Neural cell (in vitro differentiated cells): ENCODE data around the gene SLC35A5. TPM values are rescaled to one million over a fixed set of nuclear protein-coding genes. Genes with fewer than 3 reads are reported as not detected.

ENCODE experiments used
- H2AFZ ChIP-seq: fragments of 200-600, 300-800 bp; sonication (generic), shearing (Covaris generic); 2 replicates; pipeline ENCODE4 v1.6.0; 2014; ENCODE audit warnings: low read depth, mild to moderate bottlenecking, antibody characterized with exemption, low read length, moderate library complexity
- H3F3A ChIP-seq: fragments of 200-600 bp; shearing (Covaris generic); 2 replicates; pipeline ENCODE4 v1.6.1; 2016; ENCODE audit warnings: mild to moderate bottlenecking, moderate library complexity, mixed read lengths, antibody characterized with exemption, low read length; ENCODE audit not compliant: insufficient read depth, poor library complexity, severe bottlenecking
- H3K27ac ChIP-seq: fragments of 200-600, 300-800 bp; sonication (generic), shearing (Covaris generic); 2 replicates; pipeline ENCODE4 v1.5.1; 2014; ENCODE audit warnings: mild to moderate bottlenecking, low read length, moderate library complexity
- H3K27me3 ChIP-seq: fragments of 300-800, 200-600 bp; sonication (generic), shearing (Covaris generic); 2 replicates; pipeline ENCODE4 v1.6.0; 2014; ENCODE audit warnings: mild to moderate bottlenecking, low read depth, low read length, moderate library complexity; ENCODE audit not compliant: insufficient read depth
- H3K36me3 ChIP-seq: fragments of 300-800, 200-600 bp; sonication (generic), shearing (Covaris generic); 2 replicates; pipeline ENCODE4 v1.5.1; 2014; ENCODE audit warnings: mild to moderate bottlenecking, antibody characterized with exemption, low read length, moderate library complexity; ENCODE audit not compliant: insufficient read depth
- H3K4me2 ChIP-seq: fragments of 300-800, 200-600 bp; sonication (generic), shearing (Covaris generic); 2 replicates; pipeline ENCODE4 v1.6.0; 2014; ENCODE audit warnings: mild to moderate bottlenecking, low read length
- H3K4me3 ChIP-seq: fragments of 300-800, 200-600 bp; sonication (generic), shearing (Covaris generic); 2 replicates; pipeline ENCODE4 v1.5.1; 2014; ENCODE audit warnings: mild to moderate bottlenecking, low read length, moderate library complexity
- H3K79me2 ChIP-seq: fragments of 200-600 bp; shearing (Covaris generic); replicated peaks from 2 replicates; pipeline ENCODE4 v1.6.0; 2014; ENCODE audit warnings: mild to moderate bottlenecking, low read length, moderate library complexity; ENCODE audit not compliant: insufficient read depth
- H3K9ac ChIP-seq: fragments of 300-800, 200-600 bp; sonication (generic), shearing (Covaris generic); 2 replicates; pipeline ENCODE4 v1.6.1; 2016; ENCODE audit warnings: mild to moderate bottlenecking, low read length, mixed read lengths
- H3K9me2 ChIP-seq: fragments of 200-600 bp; shearing (Covaris generic); 2 replicates; pipeline ENCODE4 v1.6.1; 2016; ENCODE audit warnings: mild to moderate bottlenecking, low read length, mixed read lengths; ENCODE audit not compliant: insufficient read depth
- H3K9me3 ChIP-seq: fragments of 200-600, 300-800 bp; sonication (generic), shearing (Covaris generic); 2 replicates; pipeline ENCODE4 v1.6.1; 2016; ENCODE audit warnings: mild to moderate bottlenecking, mixed run types, low read length, moderate library complexity, mixed read lengths
- H4K20me1 ChIP-seq: fragments of 200-600 bp; shearing (Covaris generic); 2 replicates; pipeline ENCODE4 v1.6.1; 2016; ENCODE audit warnings: mild to moderate bottlenecking, mixed run types; ENCODE audit not compliant: insufficient read depth
- CTCF ChIP-seq: fragments of 450-650 bp; IDR thresholded peaks from 2 replicates; pipeline ENCODE4 v1.5.1; 2014; ENCODE audit warnings: antibody characterized with exemption, mild to moderate bottlenecking, moderate library complexity; ENCODE audit not compliant: poor library complexity, severe bottlenecking
- EP300 ChIP-seq: fragments of 450-650 bp; conservative IDR thresholded peaks from 2 replicates; pipeline ENCODE4 v1.6.1; 2014; ENCODE audit warnings: antibody characterized with exemption, mild to moderate bottlenecking, moderate library complexity; ENCODE audit not compliant: poor library complexity, severe bottlenecking
- EZH2 ChIP-seq: fragments of 200-600, 300-800 bp; shearing (Covaris generic), sonication (generic); IDR thresholded peaks from 2 replicates; pipeline ENCODE4 v1.6.1; 2014; ENCODE audit warnings: antibody characterized with exemption, low read length, borderline replicate concordance, mild to moderate bottlenecking; ENCODE audit not compliant: insufficient read depth, poor library complexity, severe bottlenecking
- MXI1 ChIP-seq: fragments of 450-650 bp; conservative IDR thresholded peaks from 2 replicates; pipeline ENCODE4 v1.6.1; 2014; ENCODE audit warnings: antibody characterized with exemption, mild to moderate bottlenecking; ENCODE audit not compliant: poor library complexity, severe bottlenecking
- POLR2AphosphoS5 ChIP-seq: IDR thresholded peaks from 2 replicates; pipeline ENCODE4 v1.6.1; 2012
- RAD21 ChIP-seq: fragments of 450-650 bp; conservative IDR thresholded peaks from 2 replicates; pipeline ENCODE4 v1.6.1; 2014; ENCODE audit warnings: antibody characterized with exemption, mild to moderate bottlenecking, moderate library complexity
- REST ChIP-seq: IDR thresholded peaks from 2 replicates; pipeline ENCODE4 v1.6.1; 2012; ENCODE audit warnings: borderline replicate concordance
- SMC3 ChIP-seq: fragments of 450-650 bp; conservative IDR thresholded peaks from 2 replicates; pipeline ENCODE4 v1.6.1; 2014; ENCODE audit warnings: antibody characterized with exemption, mild to moderate bottlenecking, moderate library complexity; ENCODE audit not compliant: poor library complexity
- TAF1 ChIP-seq: IDR thresholded peaks from 2 replicates; pipeline ENCODE4 v1.6.1; 2012; ENCODE audit warnings: low read depth
- polyA plus RNA-seq: library from polyadenylated mRNA; depleted of rRNA; stranded (reverse); fragments of >200 nt; gene quantifications from 2 replicates; pipeline ENCODE4 v1.2.3, GENCODE V29; 2014

SLC35A5 gene
- polyA plus RNA-seq, 1 donor from 2014 or later = 100 TPM

GRCh38 chr3:112564940-112565305, 3.1 kb downstream of the SLC35A5 start:
- Histone ChIP-seq H3K79me2 (peaks cover 11% of the 10 kb centered on the region), H3K9me3 (no peaks in the 10 kb centered on the region), H3F3A (peaks cover 8% of the 10 kb centered on the region), H3K9me2 (no peaks in the 10 kb centered on the region), H4K20me1 (no peaks in the 10 kb centered on the region), H3K4me3 (no peak overlapping the region), H3K36me3 (no peaks in the 10 kb centered on the region), H3K4me2 (no peak overlapping the region), H3K9ac (no peak overlapping the region), H3K27me3 (no peaks in the 10 kb centered on the region), H3K27ac (no peak overlapping the region), H2AFZ (no peak overlapping the region)
- TF ChIP-seq SMC3 (no peak), POLR2AphosphoS5 (no peak), CTCF (no peak), REST (no peak), EP300 (no peak), MXI1 (no peak), RAD21 (no peak), EZH2 (no peak), TAF1 (no peak)

- H3K4me3 ChIP-seq = no peak overlapping the region
- no peaks in the 10 kb centered on the region for H4K20me1 ChIP-seq
- no peak overlapping the region for H3K4me2 ChIP-seq
- peaks cover 2% of the 10 kb centered on the region for H3K79me2 ChIP-seq
- no peaks in the 10 kb centered on the region for H3F3A ChIP-seq
- no peak overlapping the region for H3K27ac ChIP-seq
- TF ChIP-seq POLR2AphosphoS5 (no peak), EP300 (no peak), REST (no peak), RAD21 (no peak), CTCF (no peak), EZH2 (no peak), SMC3 (no peak), MXI1 (no peak), TAF1 (no peak)
- no peaks in the 10 kb centered on the region for H3K9me2 ChIP-seq
- no peak overlapping the region for H2AFZ ChIP-seq
- H3K9me3 ChIP-seq = no peaks in the 10 kb centered on the region
- no peak overlapping the region for H3K9ac ChIP-seq
- H3K27me3 ChIP-seq = no peaks in the 10 kb centered on the region
- H3K36me3 ChIP-seq = peaks cover 4% of the 10 kb centered on the region
These were observed 6.8 kb downstream of the SLC35A5 start for GRCh38 chr3:112568642-112569041.
